B cell (primary cell): Measurements from ENCODE around the gene POMT1. TPM values are rescaled to one million over a fixed set of nuclear protein-coding genes. Genes with fewer than 3 reads are reported as not detected.

Source experiments
- ATAC-seq: fragments of 200-7000 bp; cut with Tn5 transposase; one replicate; pipeline ENCODE4 v1.10.0; 2021; ENCODE audit warnings: low read depth, mild to moderate bottlenecking, moderate number of reproducible peaks, moderate library complexity
- CTCF ChIA-PET: fragments of 350-600 bp; sonication (Branson Sonifier 250); formaldehyde crosslinking; loops from one replicate; lab custom pipeline; 2021; ENCODE audit warnings: antibody characterized with exemption, inconsistent platforms; lab: Charles Lee
- POLR2A ChIA-PET: fragments of 350-600 bp; sonication (Branson Sonifier 250); formaldehyde crosslinking; loops from one replicate; lab custom pipeline; 2021; ENCODE audit warnings: antibody characterized with exemption; lab: Charles Lee
- DNase-seq: peaks from one replicate; pipeline ENCODE4 v3.0.0; 2013
- H2AFZ ChIP-seq: 2 replicates; pipeline ENCODE4 v1.6.1; 2012; ENCODE audit warnings: mild to moderate bottlenecking, low read depth, low read length; ENCODE audit not compliant: insufficient read depth, poor library complexity, severe bottlenecking
- H3K27ac ChIP-seq, 2 donors: 1 replicate in 1 of 2; 2 replicates in 1 of 2; pipeline ENCODE4 v1.5.1; 2012 to 2013; ENCODE audit warnings: low read length in 2 of 2, mild to moderate bottlenecking in 2 of 2, moderate library complexity in 1 of 2
- H3K27me3 ChIP-seq, 4 experiments: fragments of 200-600 bp in 1 of 4; sonication (generic) in 1 of 4; replicated peaks in 1 of 4; 1 replicate in 2 of 4; 2 replicates in 2 of 4; pipeline versions ENCODE4 v1.6.1 to v1.7.0; 2013 to 2016; ENCODE audit warnings: low read length in 3 of 4, mild to moderate bottlenecking in 2 of 4, mixed read lengths in 1 of 4, moderate library complexity in 1 of 4; ENCODE audit not compliant: insufficient read depth in 4 of 4, control insufficient read depth in 3 of 4; ENCODE audit errors: control extremely low read depth in 1 of 4
- H3K36me3 ChIP-seq, 2 experiments: replicated peaks in 1 of 2; 1 replicate in 1 of 2; 2 replicates in 1 of 2; pipeline versions ENCODE4 v1.6.1 to v1.7.1; 2013; ENCODE audit warnings: low read length in 1 of 2; ENCODE audit not compliant: insufficient read depth in 2 of 2, control insufficient read depth in 1 of 2; ENCODE audit errors: control extremely low read depth in 1 of 2, extremely low read depth in 1 of 2
- H3K4me1 ChIP-seq, 2 donors: fragments of 200-600 bp in 1 of 2; sonication (generic) in 1 of 2; 1 replicate in 1 of 2; 2 replicates in 1 of 2; pipeline versions ENCODE4 v1.5.1 to v1.6.1; 2013 to 2017; ENCODE audit warnings: low read length in 2 of 2; ENCODE audit not compliant: control insufficient read depth in 2 of 2, insufficient read depth in 2 of 2
- H3K4me2 ChIP-seq: replicated peaks from 2 replicates; pipeline ENCODE3; 2012; ENCODE audit warnings: mild to moderate bottlenecking, low read depth, low read length; ENCODE audit not compliant: poor library complexity, severe bottlenecking
- H3K4me3 ChIP-seq, 5 experiments: fragments of 200-600 bp in 1 of 5; sonication (generic) in 1 of 5; 1 replicate in 3 of 5; 2 replicates in 2 of 5; pipeline versions ENCODE4 v1.5.1 to v1.7.0; 2011 to 2016; ENCODE audit warnings: low read length in 4 of 5, mild to moderate bottlenecking in 4 of 5, low read depth in 2 of 5, control low read depth in 1 of 5, moderate library complexity in 1 of 5; ENCODE audit not compliant: insufficient read depth in 1 of 5; ENCODE audit errors: control extremely low read depth in 1 of 5, extremely low read depth in 1 of 5
- H3K79me2 ChIP-seq: fragments of 200-600 bp; sonication (generic); one replicate; pipeline ENCODE4 v1.6.0; 2016; ENCODE audit warnings: low read length; ENCODE audit not compliant: control insufficient read depth, insufficient read depth
- H3K9ac ChIP-seq: fragments of 200-600 bp; sonication (generic); 2 replicates; pipeline ENCODE4 v1.6.1; 2017; ENCODE audit warnings: mild to moderate bottlenecking, low read length, moderate library complexity
- H3K9me3 ChIP-seq, 3 donors: one replicate each; pipeline versions ENCODE4 v1.6.1 to v1.7.1; 2013; ENCODE audit warnings: low read length in 2 of 3; ENCODE audit not compliant: control insufficient read depth in 2 of 3, insufficient read depth in 1 of 3; ENCODE audit errors: control extremely low read depth in 1 of 3
- H4K20me1 ChIP-seq: 2 replicates; pipeline ENCODE4 v1.6.0; 2012; ENCODE audit warnings: mild to moderate bottlenecking, low read length; ENCODE audit not compliant: insufficient read depth, control insufficient read depth, poor library complexity, severe bottlenecking
- H3K27ac Mint-ChIP-seq: one replicate; pipeline ENCODE4 v1.8.0; 2021; ENCODE audit warnings: mixed read lengths
- H3K27me3 Mint-ChIP-seq: one replicate; pipeline ENCODE4 v1.8.0; 2021; ENCODE audit warnings: mixed read lengths
- H3K4me1 Mint-ChIP-seq: one replicate; pipeline ENCODE4 v1.8.0; 2021; ENCODE audit warnings: mixed read lengths
- H3K4me3 Mint-ChIP-seq: one replicate; pipeline ENCODE4 v1.8.0; 2021; ENCODE audit warnings: mixed read lengths
- H3K9me3 Mint-ChIP-seq: one replicate; pipeline ENCODE4 v1.8.0; 2022; ENCODE audit warnings: mixed read lengths; ENCODE audit not compliant: insufficient read depth
- EZH2 ChIP-seq: IDR thresholded peaks from 2 replicates; pipeline ENCODE4 v1.6.1; 2012; ENCODE audit warnings: borderline replicate concordance, low read depth, mild to moderate bottlenecking, moderate library complexity, low read length; ENCODE audit not compliant: insufficient read depth, poor library complexity, severe bottlenecking
- WGBS: methylation state at CpG from one replicate; pipeline ENCODE4 v1.1.5; 2013; ENCODE audit warnings: missing lambda C conversion rate; ENCODE audit not compliant: insufficient coverage; 5-methylcytosine and 5-hydroxymethylcytosine counted together
- intact Hi-C: fragments of 100-400 bp; cut with micrococcal nuclease; formaldehyde crosslinking; loops from one replicate; pipeline ENCODE4 v1.10.0; 2022
- polyA plus RNA-seq: library from polyadenylated mRNA; depleted of rRNA; stranded (reverse); fragments of >200 nt; gene quantifications from 2 replicates; pipeline ENCODE4 v1.2.3, GENCODE V29; 2012
- total RNA-seq, 2 donors: library from RNA; stranded (reverse); fragments of 120-200 nt in 1 of 2; gene quantifications; 1 replicate in 1 of 2; 2 replicates in 1 of 2; pipeline versions ENCODE4 v1.2.3 to v1.2.4, GENCODE V29; 2013 to 2022
- TF ChIP-seq, protein P1 (sequence below): fragments of 200-600 bp; IDR thresholded peaks from one replicate; pipeline ENCODE4 v1.8.0; 2022; ENCODE audit warnings: antibody characterized with exemption, mild to moderate bottlenecking

The POMT1 gene
- total and polyA plus RNA-seq, 2 donors (not counting 1 experiment from before 2014, with no cell fraction given) = 41.9 to 42.0 TPM

DNA sequence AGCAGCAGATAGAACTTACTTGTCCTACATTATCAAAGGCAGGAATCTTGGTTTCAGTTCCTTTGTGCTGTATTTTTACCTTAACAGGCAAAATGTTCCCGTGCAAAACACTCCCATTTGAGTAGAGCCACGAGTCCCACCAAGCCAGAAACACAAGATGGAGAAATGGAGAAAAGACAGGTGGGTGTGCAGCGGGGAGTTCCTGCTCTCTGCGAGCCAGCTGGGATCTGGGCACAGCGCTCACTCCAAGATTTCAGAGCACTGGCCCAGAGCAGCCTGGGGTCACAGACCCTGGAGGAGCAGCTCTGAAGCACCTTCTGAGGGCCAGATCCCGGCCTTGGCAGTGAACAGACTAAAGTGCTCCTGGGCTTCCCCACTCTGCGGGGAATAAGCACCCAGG, 25.5 kb downstream of the POMT1 start:
- ChIA-PET CTCF (no interaction called here), POLR2A (no interaction called here)
- H3K9me3 ChIP-seq = no peaks in the 10 kb centered on the region
- peak overlapping the region; percentile 50 for H3K27ac Mint-ChIP-seq
- TF ChIP-seq, protein P1, sequence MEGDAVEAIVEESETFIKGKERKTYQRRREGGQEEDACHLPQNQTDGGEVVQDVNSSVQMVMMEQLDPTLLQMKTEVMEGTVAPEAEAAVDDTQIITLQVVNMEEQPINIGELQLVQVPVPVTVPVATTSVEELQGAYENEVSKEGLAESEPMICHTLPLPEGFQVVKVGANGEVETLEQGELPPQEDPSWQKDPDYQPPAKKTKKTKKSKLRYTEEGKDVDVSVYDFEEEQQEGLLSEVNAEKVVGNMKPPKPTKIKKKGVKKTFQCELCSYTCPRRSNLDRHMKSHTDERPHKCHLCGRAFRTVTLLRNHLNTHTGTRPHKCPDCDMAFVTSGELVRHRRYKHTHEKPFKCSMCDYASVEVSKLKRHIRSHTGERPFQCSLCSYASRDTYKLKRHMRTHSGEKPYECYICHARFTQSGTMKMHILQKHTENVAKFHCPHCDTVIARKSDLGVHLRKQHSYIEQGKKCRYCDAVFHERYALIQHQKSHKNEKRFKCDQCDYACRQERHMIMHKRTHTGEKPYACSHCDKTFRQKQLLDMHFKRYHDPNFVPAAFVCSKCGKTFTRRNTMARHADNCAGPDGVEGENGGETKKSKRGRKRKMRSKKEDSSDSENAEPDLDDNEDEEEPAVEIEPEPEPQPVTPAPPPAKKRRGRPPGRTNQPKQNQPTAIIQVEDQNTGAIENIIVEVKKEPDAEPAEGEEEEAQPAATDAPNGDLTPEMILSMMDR = no peak
- TF ChIP-seq EZH2 = no peak
- H3K9ac ChIP-seq = no peak overlapping the region
- no peak overlapping the region for H3K4me3 ChIP-seq
- peaks cover 8% of the 10 kb centered on the region for H3K79me2 ChIP-seq
- H3K27me3 Mint-ChIP-seq = no peaks in the 10 kb centered on the region
- H3K4me1 Mint-ChIP-seq = peaks cover 9% of the 10 kb centered on the region
- H2AFZ ChIP-seq = no peak overlapping the region
- peak overlapping the region; percentile 64 for H3K4me3 Mint-ChIP-seq
- intact Hi-C loops = no loop called here
- WGBS = 87% methylated on average over 7 of the region's 7 CpGs
- ATAC-seq (no peak), DNase-seq (no peak)
- H3K36me3 ChIP-seq = peaks cover 0 to 52% of the 10 kb centered on the region in 2 experiments
- peaks cover 10 to 15% of the 10 kb centered on the region in 2 donors for H3K4me1 ChIP-seq
- no peaks in the 10 kb centered on the region for H4K20me1 ChIP-seq
- no peaks in the 10 kb centered on the region for H3K27me3 ChIP-seq
- H3K4me2 ChIP-seq = no peak overlapping the region
- H3K9me3 Mint-ChIP-seq = no peaks in the 10 kb centered on the region
- no peak overlapping the region for H3K27ac ChIP-seq

DNA sequence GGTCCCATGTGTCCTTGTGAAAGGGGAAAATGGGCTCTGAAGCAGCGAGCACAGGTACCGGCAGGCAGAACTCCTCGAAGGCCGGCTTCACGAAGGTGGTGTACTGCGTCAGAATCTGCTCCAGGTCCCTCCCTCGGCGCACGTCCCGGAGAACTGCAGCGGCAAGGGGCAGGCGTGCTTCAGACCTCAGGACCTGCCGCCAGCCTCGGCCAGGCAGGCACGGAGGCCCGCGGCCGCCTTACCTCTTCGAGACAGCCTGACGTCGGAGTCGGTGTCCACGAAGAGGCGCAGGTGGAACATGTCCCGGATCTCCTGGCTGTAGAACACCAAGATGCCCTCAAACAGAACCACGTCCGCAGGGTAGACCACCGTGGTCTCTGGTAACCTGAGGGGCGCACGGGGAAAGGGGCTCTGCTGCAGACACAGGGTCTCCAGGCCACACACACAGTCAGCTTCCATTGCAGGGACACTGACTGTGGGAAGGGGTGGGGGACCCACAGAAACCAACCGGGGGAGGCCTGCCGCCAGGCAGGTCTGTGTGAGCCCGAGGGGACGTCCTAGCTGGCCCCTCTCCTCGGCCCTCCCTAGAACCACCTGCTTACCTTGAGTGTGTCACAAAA, 26.3 kb downstream of the POMT1 start:
- no peak overlapping the region for H3K4me3 ChIP-seq
- H3K9me3 ChIP-seq = no peaks in the 10 kb centered on the region
- no peak overlapping the region for H3K27ac ChIP-seq
- H3K4me2 ChIP-seq = no peak overlapping the region
- ChIA-PET POLR2A (no interaction called here), CTCF (no interaction called here)
- H3K79me2 ChIP-seq = peaks cover 8% of the 10 kb centered on the region
- 98% methylated on average over 35 of the region's 35 CpGs for WGBS
- DNase-seq (no peak), ATAC-seq (no peak)
- Mint-ChIP-seq H3K27ac (no peak overlapping the region), H3K27me3 (no peaks in the 10 kb centered on the region), H3K4me1 (peaks cover 9% of the 10 kb centered on the region), H3K4me3 (peak overlapping the region; percentile 79), H3K9me3 (no peaks in the 10 kb centered on the region)
- intact Hi-C loops = no loop called here
- peaks cover 0 to 45% of the 10 kb centered on the region in 2 experiments for H3K36me3 ChIP-seq
- peaks cover 10 to 15% of the 10 kb centered on the region in 2 donors for H3K4me1 ChIP-seq
- no peak overlapping the region for H2AFZ ChIP-seq
- no peaks in the 10 kb centered on the region for H4K20me1 ChIP-seq
- no peaks in the 10 kb centered on the region for H3K27me3 ChIP-seq
- no peak for TF ChIP-seq EZH2
- TF ChIP-seq, protein P1 = no peak
- no peak overlapping the region for H3K9ac ChIP-seq
